ENCODE results near the gene AUTS2.

Gene AUTS2

DNA sequence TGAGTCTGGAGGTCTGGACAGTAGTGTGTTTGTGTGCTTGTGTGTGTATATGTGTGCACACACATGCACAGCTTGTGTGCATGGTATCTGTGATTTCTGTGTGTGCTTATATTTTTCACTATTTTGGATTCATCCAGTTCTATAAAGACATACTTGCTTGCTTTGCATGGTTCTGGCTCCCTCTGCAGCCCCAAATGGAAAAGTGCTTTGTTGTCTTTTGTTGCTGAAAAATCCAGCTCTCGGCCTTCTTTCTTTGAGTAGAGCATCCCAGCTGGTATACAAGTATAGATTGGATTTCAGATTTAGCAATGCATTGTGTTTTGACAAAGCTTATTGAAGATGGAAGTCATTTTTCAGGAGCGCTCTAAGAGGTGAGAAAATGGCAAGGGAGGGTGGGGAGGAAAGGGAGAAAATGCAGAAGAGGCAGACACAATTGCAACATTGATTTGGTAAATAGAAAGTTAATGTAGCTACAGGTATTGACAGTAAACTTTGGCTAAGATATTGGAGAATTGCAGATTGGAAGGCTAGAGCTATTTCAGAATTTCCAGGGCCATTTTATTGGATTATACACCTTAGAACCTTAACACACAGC lies 333.9 kb downstream of the AUTS2 start:
- no peak overlapping the region for H3K4me3 ChIP-seq (ENCODE audit: low read depth, low read length)
- no peaks in the 10 kb centered on the region for H3K36me3 ChIP-seq
- H3K27me3 ChIP-seq (ENCODE audit: insufficient read depth, low read depth, severe bottlenecking) = no peaks in the 10 kb centered on the region
- no peak overlapping the region for H3K27ac ChIP-seq
- H3K9me3 ChIP-seq (ENCODE audit: severe bottlenecking) = peaks cover 3% of the 10 kb centered on the region
- peak; percentile 40 for DNase-seq
- TF ChIP-seq, protein P1, sequence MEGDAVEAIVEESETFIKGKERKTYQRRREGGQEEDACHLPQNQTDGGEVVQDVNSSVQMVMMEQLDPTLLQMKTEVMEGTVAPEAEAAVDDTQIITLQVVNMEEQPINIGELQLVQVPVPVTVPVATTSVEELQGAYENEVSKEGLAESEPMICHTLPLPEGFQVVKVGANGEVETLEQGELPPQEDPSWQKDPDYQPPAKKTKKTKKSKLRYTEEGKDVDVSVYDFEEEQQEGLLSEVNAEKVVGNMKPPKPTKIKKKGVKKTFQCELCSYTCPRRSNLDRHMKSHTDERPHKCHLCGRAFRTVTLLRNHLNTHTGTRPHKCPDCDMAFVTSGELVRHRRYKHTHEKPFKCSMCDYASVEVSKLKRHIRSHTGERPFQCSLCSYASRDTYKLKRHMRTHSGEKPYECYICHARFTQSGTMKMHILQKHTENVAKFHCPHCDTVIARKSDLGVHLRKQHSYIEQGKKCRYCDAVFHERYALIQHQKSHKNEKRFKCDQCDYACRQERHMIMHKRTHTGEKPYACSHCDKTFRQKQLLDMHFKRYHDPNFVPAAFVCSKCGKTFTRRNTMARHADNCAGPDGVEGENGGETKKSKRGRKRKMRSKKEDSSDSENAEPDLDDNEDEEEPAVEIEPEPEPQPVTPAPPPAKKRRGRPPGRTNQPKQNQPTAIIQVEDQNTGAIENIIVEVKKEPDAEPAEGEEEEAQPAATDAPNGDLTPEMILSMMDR (IDR thresholded peaks at IDR 0.05; ENCODE audit: low read depth, low read length) = peak; percentile 74

DNA sequence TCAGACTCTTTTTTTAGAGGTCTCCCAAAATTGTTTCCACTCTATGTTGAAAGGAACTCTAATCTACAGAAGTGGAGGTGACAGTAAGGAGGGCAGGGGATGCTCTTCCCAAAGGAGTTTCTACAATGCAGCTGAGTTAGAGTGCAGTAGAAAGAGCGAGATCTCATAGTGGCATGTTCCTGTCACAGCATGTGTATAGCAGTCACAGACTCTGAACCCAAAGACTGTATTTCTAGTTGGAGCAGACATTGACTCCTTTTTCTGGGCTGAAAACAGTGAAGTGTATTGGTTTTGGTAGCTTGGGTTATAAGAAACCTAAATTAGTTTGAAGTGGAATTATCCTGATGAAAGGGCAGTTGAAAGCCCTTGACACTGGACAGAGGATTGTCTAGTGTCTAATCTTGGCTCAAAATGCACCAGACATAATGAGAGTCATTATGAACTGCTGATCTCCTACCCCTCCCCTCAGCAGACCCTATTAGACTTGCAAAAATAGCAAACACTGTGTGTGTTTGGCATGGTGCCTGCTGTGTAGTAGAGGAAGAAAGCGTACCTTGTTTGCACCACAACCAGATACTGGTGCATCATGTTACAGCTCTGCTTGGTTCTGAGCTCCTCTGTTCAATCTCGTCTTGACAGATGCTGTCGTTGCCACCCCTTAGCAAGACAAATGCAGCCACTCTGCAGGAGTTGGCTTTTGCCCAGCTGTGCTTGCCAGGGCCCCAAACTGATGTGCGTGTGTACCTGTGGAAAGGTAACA lies 336.0 kb downstream of the AUTS2 start:
- Histone ChIP-seq H3K27me3 (ENCODE audit: insufficient read depth, low read depth, severe bottlenecking) (no peaks in the 10 kb centered on the region), H3K36me3 (no peaks in the 10 kb centered on the region), H3K4me3 (ENCODE audit: low read depth, low read length) (no peak overlapping the region), H3K9me3 (ENCODE audit: severe bottlenecking) (no peaks in the 10 kb centered on the region), H3K27ac (no peak overlapping the region)
- TF ChIP-seq, protein P1 (IDR thresholded peaks at IDR 0.05; ENCODE audit: low read depth, low read length) = no peak
- peak; percentile 17 for DNase-seq

DNA sequence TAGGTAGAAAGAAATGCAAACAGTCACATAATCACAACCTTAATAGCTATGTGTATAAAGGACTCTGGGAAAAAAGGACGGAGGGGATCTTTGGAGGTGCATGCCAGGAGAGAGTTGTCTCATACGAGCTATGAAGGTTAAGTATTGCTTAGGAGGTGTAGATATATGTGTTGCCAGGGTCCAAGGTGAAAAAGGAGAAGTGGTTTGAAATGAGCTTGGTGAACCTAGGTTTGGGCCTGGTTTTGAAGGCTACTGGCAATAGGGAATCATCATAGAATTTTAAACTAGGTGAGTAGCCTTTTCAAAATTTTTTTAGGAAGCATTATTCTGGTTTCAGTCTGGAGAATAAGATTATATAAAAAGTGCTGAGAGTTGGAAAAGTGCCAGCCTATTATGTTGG lies 336.8 kb downstream of the AUTS2 start:
- no peak overlapping the region for H3K27ac ChIP-seq

DNA sequence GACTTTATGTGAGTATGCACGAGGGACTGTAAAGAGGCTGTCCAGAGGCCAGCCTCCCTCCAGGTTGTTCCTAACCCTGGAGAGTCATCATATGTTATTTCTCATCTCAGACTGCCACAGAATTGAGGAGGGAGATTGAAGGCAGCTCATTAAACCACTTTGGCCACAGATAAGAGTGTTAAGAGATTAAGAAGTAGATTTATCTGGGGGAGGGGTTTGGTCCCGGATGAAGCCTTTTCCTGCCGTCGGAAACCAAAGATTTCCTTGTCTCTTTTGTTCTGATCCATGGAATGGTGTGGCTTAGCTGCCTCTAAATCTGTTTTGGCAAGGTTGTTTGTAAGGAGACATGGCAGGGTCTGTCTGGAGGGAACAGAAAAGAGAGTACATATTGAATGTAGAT lies 338.8 kb downstream of the AUTS2 start:
- no peaks in the 10 kb centered on the region for H3K27me3 ChIP-seq (ENCODE audit: insufficient read depth, low read depth, severe bottlenecking)
- H3K27ac ChIP-seq = no peak overlapping the region
- no peaks in the 10 kb centered on the region for H3K36me3 ChIP-seq
- no peak overlapping the region for H3K4me3 ChIP-seq (ENCODE audit: low read depth, low read length)
- TF ChIP-seq, protein P1 (IDR thresholded peaks at IDR 0.05; ENCODE audit: low read depth, low read length) = no peak
- no peaks in the 10 kb centered on the region for H3K9me3 ChIP-seq (ENCODE audit: severe bottlenecking)
- peak; percentile 58 for DNase-seq

More for the DNA sequence above, 336.8 kb downstream of the AUTS2 start:
- H3K4me3 ChIP-seq (ENCODE audit: low read depth, low read length) = no peak overlapping the region
- no peaks in the 10 kb centered on the region for H3K9me3 ChIP-seq (ENCODE audit: severe bottlenecking)
- no peak for DNase-seq
- no peaks in the 10 kb centered on the region for H3K36me3 ChIP-seq
- H3K27me3 ChIP-seq (ENCODE audit: insufficient read depth, low read depth, severe bottlenecking) = no peaks in the 10 kb centered on the region
- TF ChIP-seq, protein P1 (IDR thresholded peaks at IDR 0.05; ENCODE audit: low read depth, low read length) = no peak

DNA sequence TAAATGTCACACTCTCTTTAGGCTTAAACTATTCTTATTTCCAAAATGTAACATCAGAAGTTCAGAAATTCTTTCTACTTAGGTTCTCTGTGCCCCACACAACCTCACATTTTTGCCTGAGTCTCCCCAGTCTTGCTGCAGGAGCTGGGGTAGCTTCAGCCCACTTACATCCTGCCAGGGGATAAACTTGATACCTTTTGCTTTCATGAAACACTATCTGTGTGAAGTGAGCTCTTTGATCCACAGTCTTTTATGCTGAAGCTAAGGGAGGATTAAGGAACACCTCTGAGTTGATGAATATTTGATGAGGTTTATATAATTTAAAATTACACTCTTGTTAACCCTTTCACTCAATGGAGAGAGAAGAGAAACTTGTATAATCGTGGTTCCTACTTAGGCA lies 341.0 kb downstream of the AUTS2 start:
- Histone ChIP-seq H3K9me3 (ENCODE audit: severe bottlenecking) (no peaks in the 10 kb centered on the region), H3K4me3 (ENCODE audit: low read depth, low read length) (no peak overlapping the region), H3K27me3 (ENCODE audit: insufficient read depth, low read depth, severe bottlenecking) (no peaks in the 10 kb centered on the region), H3K27ac (no peak overlapping the region), H3K36me3 (no peaks in the 10 kb centered on the region)
- TF ChIP-seq, protein P1 (IDR thresholded peaks at IDR 0.05; ENCODE audit: low read depth, low read length) = no peak
- no peak for DNase-seq
